ENCODE data around the gene ANTXR2.

The ANTXR2 gene

DNA sequence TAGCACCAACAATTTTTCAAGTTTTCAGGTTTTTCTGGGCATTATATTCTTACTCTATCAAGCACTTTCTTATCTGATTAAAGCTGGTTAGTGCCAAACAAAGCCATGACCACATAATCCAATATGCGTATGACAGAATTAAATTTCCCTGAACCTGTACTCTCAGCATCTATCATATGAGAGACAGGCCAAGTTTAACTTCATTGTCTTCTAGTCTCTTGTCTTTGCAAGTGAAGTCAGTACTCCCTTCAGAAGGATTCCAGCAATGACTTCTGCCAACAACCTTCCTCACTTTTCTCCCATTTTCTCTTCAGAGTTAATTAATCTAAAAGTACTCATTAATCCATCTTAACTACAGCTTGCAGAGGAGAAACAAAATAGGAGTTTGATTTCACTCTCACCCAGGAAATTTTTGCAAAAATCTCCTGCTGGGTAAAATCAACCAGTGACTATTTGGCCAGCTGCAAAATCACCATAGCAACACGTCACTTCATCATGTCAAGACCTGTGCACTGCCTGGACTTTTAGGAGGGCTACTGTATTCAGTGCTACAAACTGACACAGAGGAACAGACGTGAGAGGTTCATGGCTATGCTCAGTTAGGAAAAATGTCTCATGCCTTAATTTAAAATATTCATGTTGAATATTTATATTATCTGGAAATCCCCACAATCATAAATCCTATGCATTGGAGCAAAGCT, 208.4 kb downstream of the ANTXR2 start:
- no peak for DNase-seq (ENCODE audit: low spot score)

DNA sequence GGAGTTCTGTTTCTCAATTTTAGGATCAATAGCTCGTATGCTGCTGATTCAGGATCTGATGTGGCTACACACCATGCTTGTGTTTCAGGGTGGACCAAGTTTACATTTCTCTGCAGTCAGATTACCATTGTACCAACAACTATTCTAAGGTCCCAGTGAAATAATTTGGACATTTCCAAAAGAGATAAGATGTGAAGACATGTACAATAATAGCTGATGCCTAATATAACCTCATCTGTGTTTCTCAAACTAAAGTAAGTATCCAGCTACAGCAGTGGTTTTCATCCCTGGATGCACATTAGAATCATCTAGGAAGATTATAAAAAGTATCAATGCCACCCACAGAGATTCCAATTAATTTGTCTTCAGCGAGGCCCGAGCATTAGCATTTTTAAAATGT, 209.7 kb downstream of the ANTXR2 start:
- no peak for DNase-seq (ENCODE audit: low spot score)

DNA sequence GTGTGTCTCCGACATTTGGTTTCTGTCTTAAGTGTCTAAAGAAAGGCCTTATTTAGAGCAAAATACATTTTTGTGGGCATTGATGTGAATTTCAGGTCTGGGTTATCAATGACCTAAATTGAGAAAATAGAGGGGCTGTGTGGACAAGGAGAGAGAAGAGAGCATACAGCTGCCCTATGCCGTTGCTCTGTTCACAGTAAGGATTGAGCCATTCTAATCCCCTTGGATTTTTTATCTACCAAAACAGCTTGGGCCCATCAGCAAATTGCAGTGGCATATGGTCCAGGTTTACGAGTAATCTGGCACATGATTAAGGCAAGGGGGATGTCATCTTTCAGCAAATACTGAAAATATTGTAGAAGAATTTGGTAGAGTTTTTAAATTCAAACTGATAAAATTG, 210.2 kb downstream of the ANTXR2 start:
- no peak for DNase-seq (ENCODE audit: low spot score)

DNA sequence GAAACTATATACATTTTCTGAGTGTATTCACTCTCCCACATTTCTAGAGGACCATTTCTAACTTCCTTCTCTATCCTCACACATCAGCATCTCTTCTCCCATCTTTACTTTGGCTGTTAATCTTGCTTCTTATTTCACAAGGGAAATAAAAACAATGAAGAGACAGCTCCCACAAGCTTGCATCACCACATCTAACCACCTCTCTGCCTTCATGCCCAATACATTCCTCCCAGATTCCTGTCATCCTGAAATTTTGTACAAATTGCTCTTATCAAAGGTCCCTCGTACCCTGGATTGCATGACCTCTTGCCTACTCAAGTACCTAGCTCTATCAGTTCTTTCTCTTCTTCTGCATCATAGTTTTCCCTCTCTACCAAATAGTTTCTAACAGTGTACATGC, 215.2 kb downstream of the ANTXR2 start:
- DNase-seq (ENCODE audit: low spot score): no peak

DNA sequence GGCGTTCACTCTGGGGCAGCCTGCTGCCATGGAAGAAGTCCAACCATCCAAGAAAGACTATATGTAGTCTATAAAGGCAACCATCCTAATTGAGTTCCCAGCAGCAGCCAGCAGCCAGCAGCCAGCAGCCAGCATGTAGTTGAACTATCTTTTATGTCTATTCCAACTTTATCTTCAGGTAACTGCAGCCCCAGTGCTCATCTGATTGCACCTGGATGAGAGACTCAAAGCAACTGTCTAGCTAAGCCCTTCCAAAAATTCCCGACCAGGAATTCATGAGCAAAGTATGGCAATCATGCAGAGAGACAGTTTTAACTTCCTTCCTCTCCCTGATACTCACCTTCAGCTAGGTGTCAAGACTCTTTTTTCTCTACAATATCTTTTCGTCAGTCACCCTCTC, 216.8 kb downstream of the ANTXR2 start:
- no peak for DNase-seq (ENCODE audit: low spot score)

GRCh38 chr4:79854856-79855502, 218.1 kb downstream of the ANTXR2 start:
- no peak for DNase-seq (ENCODE audit: low spot score)

GRCh38 chr4:79852305-79852730, 220.7 kb downstream of the ANTXR2 start:
- DNase-seq (ENCODE audit: low spot score): no peak

- DNase-seq (ENCODE audit: low spot score): no peak
These were observed 221.3 kb downstream of the ANTXR2 start for GRCh38 chr4:79851625-79852304.
